Measurements from ENCODE around the gene MYMK.

The MYMK gene

GRCh38 chr9:133518706-133519449 is 5.9 kb downstream of the MYMK start:
- no peak for DNase-seq (ENCODE audit: low read depth in 2 of 2)

GRCh38 chr9:133518200-133518599 is 6.6 kb downstream of the MYMK start:
- no peak for DNase-seq (ENCODE audit: low read depth in 2 of 2)

GRCh38 chr9:133517711-133518110 is 7.0 kb downstream of the MYMK start:
- no peak for DNase-seq (ENCODE audit: low read depth in 2 of 2)

- no peak for DNase-seq (ENCODE audit: low read depth in 2 of 2)
Measured at GRCh38 chr9:133516961-133517350, 7.8 kb downstream of the MYMK start.

GRCh38 chr9:133516256-133516960 is 8.4 kb downstream of the MYMK start:
- no peak for DNase-seq (ENCODE audit: low read depth in 2 of 2)

DNA sequence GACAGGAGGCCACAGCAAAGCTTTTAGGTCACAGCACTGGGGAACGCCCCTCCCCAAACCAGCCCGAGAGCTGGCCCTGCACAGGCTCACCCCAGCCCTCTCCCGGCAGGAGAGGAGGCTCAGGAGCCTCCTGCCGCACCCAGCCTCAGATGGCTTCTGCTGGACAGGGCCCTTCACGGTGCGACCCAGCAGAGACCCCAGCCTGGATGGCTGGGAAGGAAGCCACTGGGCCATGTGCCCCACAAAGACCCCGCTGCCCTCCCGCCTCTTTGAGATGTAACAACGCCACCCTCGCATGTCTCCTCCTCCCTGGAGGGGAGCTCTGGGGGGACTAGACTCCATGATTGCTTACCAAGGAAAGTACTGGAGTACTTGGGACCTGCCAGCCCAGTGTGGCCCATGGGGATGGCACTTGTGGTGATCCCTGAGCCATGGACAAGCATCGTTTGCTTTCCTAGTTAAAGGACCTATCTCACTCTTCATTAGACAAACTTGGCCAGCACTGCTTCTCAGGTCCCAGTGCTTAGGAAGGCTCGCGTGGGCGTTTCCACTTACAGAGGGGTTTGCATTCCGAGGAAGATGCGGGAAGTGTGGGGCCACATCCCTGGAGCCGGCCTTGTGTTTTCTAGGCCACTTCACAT is 9.0 kb downstream of the MYMK start:
- DNase-seq (ENCODE audit: low read depth in 2 of 2), result no peak

GRCh38 chr9:133515240-133515610 is 9.5 kb downstream of the MYMK start:
- no peak for DNase-seq (ENCODE audit: low read depth in 2 of 2)

- DNase-seq (ENCODE audit: low read depth in 2 of 2), result no peak
Measured at GRCh38 chr9:133514460-133515239, 10.1 kb downstream of the MYMK start.

GRCh38 chr9:133513214-133514100 is 11.3 kb downstream of the MYMK start:
- no peak for DNase-seq (ENCODE audit: low read depth in 2 of 2)

GRCh38 chr9:133512253-133513213 is 12.2 kb downstream of the MYMK start:
- no peak for DNase-seq (ENCODE audit: low read depth in 2 of 2)

DNA sequence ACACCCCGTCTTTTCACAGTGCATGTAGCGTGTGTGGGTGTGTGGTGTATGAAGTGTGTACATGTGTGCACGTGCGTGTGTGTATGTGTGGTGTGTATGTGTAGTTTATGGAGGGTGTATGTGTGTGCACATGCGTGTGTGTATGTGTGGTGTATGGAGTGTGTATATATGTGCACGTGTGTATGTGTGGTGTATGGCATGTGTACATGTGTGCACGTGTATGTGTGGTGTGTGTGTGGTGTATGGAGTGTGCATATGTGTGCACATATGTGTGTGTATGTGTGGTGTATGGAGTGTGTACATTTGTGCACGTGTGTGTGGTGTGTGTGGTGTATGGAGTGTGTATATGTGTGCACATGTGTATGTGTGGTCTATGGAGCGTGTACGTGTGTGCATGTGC is 13.2 kb downstream of the MYMK start:
- DNase-seq (ENCODE audit: low read depth in 2 of 2), result no peak

GRCh38 chr9:133510926-133511505 is 13.7 kb downstream of the MYMK start:
- no peak for DNase-seq (ENCODE audit: low read depth in 2 of 2)

GRCh38 chr9:133509179-133510083 is 15.3 kb downstream of the MYMK start:
- DNase-seq (ENCODE audit: low read depth in 2 of 2), result no peak

DNA sequence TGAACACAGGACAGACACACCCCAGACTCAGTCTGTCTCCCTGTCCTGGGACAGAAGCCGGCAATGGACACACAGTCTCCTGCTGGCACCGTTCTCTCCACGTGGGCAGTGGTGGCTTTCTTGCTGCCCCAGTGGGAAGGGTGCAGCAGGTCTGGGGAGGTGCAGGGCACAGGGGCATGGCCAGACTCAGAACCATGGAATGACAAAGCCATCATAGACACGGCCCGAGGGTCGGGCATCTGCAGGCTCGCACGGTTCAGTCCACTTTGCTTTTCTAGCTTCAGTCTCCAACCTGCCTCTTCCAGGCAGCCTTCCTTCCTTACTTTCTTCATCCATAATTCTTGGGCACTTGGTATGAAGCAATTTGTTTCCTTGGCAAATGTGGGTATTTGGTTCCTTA is 16.7 kb downstream of the MYMK start:
- no peak for DNase-seq (ENCODE audit: low read depth in 2 of 2)

DNA sequence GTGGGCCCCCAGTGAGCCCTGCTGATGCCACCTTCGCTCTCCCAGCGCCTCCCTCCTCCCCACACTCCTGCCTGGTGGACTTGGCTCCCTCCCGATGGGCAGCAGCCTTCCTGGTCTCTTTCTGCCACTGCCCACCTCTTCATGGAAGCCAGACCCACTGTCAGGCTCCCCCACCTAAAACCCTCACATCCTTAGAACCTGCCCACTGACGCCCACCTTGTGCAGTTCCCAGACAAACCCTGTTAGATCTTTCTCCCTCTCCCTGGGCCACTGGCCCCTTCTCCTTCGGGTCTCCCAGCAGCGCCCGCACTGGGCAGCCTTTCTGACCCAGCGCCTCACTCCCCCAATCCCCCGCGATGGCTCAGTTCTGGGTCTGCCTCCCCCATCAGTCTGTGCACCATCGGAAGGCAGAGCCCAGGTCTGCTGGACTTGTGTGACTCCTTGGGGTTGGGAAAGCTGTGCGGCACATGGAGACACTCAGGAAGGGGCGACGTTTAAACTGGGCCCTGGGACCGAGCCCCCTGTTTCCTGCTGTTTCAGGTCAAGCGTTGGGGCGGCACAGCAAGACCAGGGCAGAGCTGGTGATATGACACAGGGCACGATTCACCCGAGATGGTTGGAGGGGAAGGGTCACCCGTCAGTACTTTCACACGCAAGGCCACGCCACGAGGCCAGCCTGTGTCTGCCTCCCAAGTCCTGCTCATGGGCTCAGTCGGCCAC is 17.4 kb downstream of the MYMK start:
- no peak for DNase-seq (ENCODE audit: low read depth in 2 of 2)

DNA sequence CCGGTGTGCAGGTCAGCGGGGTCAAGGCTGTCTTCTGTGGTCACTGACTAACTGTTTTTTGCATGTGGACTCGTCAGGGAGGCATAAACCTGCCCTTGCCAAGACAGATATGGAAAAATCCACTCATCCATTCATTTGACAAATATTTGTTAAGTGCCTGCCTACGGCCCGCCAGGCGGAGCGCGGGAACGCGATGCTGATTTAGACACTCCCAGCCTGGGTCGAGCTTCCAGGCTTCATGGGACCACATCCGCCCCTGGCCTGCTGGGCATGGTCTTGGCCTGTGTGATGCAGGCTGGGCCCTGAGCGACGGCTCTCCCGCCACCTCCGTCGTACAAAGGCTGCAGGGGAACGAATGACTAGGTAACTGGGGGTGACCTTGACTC is 18.1 kb downstream of the MYMK start:
- DNase-seq (ENCODE audit: low read depth in 2 of 2), result peak; percentile 14 to 20

DNA sequence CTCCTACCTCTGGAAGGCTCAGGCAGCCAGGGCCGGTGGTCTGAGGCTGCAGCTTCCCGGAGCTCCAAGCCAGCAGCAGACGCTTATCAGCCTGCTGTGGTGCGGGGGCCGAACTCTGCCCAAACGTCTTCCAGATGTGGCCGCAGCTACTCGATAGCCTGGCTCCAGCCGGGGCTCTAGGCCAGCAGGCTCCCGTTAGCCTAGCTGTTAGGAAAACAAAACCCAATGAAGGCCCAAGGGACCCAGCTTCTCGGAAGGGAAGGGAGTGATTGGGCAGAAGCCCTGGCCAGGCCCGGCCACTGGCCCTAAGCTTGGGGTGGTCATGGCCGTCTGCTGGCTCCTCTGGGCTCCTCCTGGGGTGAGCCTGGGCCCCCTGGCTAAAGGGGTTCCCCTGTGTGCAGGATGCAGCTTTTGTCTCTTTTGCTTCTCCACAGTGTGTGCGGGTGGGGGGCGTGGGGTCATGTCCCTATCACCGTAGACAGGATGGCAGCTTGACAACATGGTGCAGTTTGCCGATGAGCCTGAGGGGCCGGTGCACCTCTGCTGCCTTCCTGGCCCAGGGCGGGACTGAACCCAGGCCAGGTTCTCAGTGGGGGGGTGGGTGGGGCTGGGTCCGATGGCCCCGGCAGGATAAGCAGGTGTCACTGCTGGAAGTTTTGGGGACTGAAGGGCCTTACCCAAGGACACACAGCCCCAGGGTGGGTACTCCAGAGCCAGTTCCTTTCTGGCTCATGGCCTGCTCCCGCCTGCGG is 18.7 kb downstream of the MYMK start:
- DNase-seq (ENCODE audit: low read depth in 2 of 2), result peak; percentile 25

Data from fibroblast of skin of left biceps (primary cell).